GM18517 (cell line): ENCODE results near the gene DUSP8.

Source experiments
- ATAC-seq: cut with Tn5 transposase; IDR thresholded peaks from one replicate; pipeline ENCODE4 v1.9.1; 2021; ENCODE audit warnings: mild to moderate bottlenecking, moderate library complexity; ENCODE audit not compliant: unreplicated experiment

The DUSP8 gene

DNA sequence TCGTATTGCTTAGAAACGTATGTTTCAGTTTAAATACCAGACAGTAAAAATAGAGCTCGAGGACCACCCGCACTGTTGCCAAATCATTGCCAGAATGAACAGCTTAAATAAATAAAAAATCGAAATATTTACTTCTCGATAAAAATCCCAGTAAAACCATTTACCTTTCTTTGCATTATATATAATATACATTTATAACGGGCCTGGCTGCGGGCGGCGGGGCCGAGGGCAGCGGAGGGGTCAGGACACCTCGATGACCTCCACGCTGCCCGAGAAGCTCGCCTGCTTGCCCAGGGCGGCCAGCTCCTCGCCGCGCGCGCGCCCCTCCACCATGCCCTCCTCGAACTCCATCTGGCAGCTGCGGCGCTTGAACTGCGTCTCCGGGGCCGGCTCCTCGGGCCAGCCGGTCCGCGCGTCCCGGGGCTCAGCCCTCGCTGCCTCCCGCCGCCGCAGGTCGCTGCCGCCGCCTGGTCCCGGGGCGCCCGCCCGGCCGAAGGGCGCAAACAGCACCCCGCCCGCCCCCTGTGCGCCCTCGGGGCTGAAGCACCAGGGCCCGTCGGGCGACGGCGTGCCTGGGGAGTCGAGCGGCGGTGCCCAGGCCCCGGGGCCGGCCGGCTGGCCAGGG, 15.7 kb downstream of the DUSP8 start:
- no peak for ATAC-seq

DNA sequence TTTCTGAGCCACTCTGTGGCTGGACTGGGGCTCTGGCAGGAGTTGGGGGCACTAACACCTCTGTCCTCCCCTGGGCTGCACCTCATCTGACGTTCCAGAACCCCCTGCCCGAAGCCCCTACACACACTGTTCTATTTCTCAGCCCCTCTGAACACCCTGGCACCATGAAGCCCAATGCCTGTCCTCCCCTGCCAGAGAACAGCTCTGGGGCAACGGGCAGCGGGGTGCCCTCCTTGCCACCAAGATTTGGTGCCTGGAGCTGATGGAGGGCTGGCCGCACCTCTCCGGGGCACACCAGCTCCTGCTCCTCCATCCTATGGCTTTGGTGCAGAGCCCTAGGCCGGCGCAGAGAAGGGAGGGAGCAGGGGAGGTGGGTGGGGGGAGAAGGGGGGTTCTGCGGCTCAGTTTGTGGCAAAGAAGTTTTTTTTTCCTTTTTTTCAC, 16.3 kb downstream of the DUSP8 start:
- ATAC-seq, result no peak

DNA sequence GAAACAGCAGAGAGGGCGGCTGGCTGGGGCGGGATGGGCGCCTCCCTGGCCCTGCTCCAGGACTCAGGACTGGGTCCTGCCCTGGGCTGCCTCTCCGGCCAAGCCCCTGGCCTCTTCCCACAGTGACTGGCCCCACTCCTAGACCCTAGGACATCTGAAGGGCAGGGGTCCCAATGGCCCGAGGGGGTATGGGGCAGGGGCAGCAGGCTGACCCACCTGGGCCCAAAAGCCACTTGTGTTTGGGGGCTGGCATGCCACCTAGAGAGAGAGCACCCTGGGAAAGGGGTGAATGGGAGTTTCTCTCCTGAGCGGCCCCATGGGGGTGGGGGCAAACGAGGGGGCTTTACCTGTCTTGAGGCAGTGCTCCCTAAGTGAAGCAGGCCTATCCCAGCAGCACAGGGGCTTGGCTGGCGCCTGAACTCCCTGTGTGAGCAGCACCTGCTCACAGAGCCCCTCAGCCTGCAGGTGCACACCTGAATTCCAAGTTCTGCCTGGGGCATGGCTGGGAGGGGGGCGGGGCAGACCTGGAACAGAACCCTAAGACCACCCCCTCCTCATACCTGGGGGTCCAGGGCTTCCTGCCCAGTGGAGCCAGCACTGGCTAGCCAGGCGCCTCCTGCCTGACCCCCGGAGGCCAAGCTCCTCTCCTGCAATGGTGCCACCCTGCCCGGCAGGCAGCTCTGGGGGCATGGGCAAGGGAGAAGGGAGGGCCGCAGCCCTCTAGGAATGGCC, 16.9 kb downstream of the DUSP8 start:
- no peak for ATAC-seq

DNA sequence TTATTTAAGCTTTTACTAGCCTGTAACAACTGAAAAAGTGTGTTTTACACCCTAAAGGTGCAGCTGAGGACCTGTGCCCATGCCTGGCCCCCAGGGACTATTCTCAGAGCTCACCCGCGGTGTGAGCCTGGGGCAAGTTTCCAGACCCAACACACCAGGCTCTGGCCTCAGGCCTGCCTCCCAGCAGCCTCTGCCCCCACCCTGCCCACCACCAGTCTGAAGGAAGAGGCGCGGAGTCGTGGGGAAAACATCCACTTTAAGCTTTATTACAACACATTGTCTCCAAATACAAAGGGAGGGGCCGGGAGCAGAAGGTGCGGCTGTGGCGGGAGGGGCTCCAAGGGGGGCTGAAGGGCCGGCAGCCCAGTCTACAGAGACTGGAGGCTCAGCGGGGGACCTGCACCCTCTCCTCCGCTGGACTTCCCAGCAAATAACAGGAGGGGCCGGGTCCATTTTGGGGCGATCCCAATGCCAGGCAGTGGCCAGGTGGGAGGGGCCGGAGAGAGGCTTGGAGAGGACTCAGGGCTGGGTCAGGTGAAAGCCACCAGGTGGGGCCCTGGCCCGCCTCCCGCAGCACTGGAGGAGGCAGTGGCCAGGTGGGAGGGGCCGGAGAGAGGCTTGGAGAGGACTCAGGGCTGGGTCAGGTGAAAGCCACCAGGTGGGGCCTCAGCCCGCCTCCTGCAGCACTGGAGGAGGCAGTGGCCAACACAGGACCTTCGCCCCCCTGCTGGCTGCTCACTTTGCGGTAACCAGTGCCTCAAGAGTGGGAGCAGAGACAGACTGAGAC, 18.1 kb downstream of the DUSP8 start:
- ATAC-seq, result no peak

GRCh38 chr11:1549338-1550330, 22.4 kb downstream of the DUSP8 start:
- no peak for ATAC-seq

DNA sequence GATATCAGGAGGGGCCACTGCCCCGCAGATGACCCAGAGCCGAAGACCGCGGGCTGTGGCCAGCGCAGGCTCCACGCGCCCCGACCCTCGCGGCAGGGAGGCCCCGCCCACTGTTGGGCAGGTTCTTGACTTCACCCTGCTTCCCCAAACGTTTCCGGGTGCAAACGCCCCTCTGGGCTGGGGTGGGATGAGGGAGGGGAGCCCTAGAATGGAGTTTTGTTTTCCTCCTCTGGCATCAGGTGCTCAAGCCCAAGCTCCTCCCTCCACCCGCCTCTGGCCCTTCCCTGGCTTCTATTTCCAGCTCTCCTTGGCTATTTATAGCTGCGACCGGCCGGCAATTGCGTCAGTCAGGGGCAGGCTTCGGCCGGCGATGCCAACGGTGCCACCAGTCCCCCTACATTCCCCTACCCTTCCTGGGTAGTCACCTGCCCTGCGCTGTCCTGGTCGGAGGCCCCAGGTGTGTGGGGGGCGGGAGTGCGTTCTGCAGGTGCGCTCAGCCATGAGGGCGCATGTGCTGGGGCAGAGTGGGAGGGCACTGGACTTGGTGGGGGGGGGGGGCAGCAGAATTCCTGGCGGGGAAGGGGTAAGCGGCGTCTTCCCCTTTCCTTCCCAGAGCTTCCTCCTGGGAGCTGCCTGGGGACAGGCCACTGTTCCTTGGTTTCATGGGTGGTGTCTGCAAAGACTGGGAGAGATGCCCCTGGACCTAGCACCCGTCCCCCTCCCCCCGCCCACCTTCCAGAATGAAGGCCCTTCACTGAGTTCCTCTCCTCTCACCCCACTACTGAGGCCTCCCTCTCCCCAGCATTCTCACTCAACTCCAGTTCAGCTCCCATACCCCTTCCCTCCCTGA, 23.6 kb downstream of the DUSP8 start:
- no peak for ATAC-seq

DNA sequence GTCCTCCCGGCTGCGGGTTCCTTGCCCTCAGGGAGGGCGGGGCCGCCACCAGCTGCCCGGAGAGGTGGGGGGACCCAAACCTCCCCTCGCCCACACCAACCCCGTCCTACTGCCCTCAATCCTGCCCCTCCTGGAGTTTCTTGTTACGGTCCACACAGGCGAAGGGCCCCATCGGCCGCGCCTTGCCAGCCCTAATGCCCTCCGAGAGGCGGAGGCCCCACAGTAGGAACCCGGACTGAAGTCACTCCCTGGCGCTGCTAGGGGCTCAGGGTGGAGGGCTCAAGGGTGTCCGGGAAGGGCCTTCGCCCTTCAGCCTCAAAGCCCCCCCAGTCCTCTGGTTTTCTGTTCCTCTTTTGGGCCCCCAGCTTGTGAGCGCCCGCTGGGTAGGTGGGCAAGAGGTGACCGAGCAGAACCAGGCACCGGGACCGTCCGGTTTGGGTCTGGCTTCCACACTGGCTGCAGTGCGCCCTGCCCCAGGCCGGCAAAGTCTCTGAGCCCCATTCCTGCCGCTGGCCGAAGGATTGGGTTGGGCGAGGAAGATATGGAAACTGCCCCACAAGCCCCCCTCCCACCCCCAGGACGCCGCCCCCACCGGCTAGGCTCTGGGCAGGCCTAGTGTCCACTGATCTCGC, 24.5 kb downstream of the DUSP8 start:
- no peak for ATAC-seq

- ATAC-seq, result no peak
These were observed 25.3 kb downstream of the DUSP8 start for GRCh38 chr11:1546536-1547466.

DNA sequence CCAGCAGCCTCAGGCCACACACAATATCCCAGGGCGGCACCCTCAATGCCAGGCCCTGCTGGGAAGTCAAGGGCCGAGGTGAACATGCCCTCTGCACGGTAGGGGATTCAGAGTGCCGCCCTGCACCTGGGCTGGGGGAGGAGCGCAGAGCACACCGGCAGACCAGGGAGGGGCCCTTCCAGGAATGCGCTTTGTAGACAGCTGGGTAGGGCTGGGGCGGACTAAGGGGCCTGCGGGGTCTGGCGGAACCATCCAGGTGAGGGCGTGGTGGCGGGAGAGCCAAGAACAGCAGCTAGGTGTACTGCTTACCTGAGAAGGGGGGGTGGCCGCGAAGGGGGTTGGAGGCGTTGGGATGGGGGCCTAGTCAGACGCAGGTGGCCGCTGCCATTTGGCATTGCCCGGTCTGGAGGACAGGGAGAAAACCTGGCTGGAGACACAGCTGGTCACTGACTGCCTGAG, 26.0 kb downstream of the DUSP8 start:
- no peak for ATAC-seq

- no peak for ATAC-seq
These were observed 26.6 kb downstream of the DUSP8 start for GRCh38 chr11:1545432-1545831.

DNA sequence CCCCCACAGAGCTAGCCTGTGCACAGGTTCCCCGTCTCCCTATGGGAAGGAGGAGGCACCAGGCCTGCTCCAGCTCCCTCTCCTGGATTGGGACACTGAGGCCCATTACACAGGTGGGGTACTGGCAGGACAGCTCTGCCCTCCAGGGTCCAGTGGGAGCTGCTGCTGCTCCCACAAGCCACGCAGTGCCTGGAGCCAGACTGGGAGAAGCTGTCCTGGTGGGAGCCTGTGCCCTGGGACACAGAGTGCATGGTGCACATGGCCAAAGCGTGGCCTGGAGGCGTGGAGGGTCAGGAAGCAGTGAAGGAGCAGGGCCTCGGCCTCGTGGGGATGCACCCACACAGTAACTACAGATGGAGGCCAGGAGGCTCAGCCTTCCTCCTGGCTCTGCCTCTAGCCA, 27.5 kb downstream of the DUSP8 start:
- no peak for ATAC-seq

GRCh38 chr11:1543606-1544263, 28.3 kb downstream of the DUSP8 start:
- no peak for ATAC-seq

GRCh38 chr11:1542267-1542666, 29.8 kb downstream of the DUSP8 start:
- ATAC-seq, result no peak

DNA sequence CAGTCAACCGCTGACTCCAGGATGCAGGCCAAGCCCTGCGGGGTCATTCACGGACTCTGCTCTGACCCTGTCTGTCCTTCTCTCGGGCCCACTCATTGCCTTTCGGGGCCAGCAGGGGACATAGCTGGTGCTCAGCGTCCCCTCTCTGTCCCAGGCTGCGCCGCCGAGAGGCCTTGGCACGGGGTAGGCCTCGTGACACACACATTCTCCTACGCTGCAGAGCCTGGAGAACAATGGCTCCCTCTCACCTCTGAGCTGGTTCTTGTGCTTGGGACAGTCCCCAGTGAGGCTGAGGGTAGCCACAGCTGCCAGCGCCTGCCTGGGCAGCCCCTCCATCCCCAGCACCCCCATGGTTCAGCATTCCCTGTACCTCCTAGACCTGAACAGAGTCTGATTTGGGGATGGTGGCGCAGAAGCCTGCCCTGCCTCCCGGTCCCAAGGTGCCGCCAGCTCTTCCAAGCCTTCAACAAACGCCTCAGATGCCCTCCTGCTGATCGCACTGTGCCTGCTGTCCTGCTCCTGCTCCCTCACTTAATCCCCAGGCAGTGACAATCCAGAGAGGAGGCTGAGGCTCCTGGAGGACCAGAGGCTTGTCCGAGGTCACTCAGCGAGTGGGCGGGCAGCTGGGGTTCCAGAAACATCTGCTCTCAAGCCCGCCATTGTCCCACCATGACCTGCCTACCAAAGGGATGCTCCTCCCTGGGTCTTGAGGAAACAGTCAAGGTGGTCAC, 30.4 kb downstream of the DUSP8 start:
- no peak for ATAC-seq

DNA sequence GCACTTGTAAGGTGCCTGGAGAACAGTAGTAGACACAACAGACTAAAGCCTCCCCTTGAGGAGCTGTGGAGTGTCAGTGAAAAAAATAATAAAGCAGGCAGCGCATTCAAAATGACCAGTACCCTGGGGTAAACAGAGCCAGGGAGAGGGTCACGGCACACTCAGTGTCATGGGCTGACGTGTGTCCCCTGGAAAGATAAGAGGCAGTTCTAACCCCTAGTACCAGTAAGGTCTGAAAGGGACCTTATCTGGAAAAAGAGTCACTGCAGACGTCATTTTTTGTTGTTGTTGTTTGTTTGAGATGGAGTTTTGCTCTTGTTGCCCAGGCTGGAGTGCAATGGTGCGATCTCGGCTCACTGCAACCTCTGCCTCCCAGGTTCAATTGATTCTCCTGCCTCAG, 32.0 kb downstream of the DUSP8 start:
- ATAC-seq, result no peak

DNA sequence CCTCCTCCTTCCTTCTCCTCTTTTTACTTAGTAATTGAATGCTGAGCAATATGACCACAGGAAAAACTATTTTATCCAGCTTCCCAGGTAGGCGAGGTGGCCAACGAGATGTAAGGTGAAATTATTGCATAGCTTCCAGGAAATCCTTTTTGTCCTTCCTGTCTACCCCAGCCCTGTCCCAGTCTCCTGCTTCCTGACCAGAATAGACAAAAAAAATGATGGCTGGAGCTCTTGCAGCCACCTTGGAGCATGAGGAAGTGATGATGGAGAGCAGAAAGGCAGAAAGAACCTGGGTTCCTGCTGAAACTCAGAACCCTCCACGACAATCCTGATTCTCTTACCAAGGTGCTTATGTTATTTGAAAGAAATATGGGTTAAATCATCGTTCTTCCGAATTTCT, 33.9 kb downstream of the DUSP8 start:
- ATAC-seq, result no peak
